GM12878 (cell line): ENCODE data around the gene SLC16A6. TPM values are rescaled to one million over a fixed set of nuclear protein-coding genes. Genes with fewer than 3 reads are reported as not detected.

Experiments
- ATAC-seq: fragments of 200-7000 bp; cut with Tn5 transposase; 3 replicates; pipeline ENCODE4 v1.9.1; 2020; ENCODE audit warnings: mild to moderate bottlenecking, moderate library complexity
- BruUV-seq: library from RNA; stranded (reverse); fragments of 400-500 nt; replicated peaks from 2 replicates; lab custom pipeline; 2021; lab: Mats Ljungman, UMichigan
- CTCF ChIA-PET: fragments of 300-600 bp; sonication (Branson Sonifier 250); formaldehyde crosslinking; extraction: SDS; loops from one replicate; lab custom pipeline; 2021; ENCODE audit warnings: inconsistent platforms; lab: Yijun Ruan, JAX
- POLR2A ChIA-PET: fragments of 350-600 bp; formaldehyde crosslinking; extraction: SDS; loops from one replicate; lab custom pipeline; 2021; ENCODE audit warnings: inconsistent platforms; lab: Charles Lee
- RAD21 ChIA-PET: fragments of 300-600 bp; sonication (Branson Sonifier 250); formaldehyde crosslinking; loops from one replicate; lab custom pipeline; 2023; ENCODE audit warnings: antibody characterized with exemption; ENCODE audit not compliant: unreplicated experiment; lab: Charles Lee
- SMC1A ChIA-PET: fragments of 300-600 bp; sonication (Branson Sonifier 250); formaldehyde crosslinking; loops from one replicate; lab custom pipeline; 2023; ENCODE audit not compliant: unreplicated experiment, uncharacterized antibody; lab: Charles Lee
- DNase-seq: peaks from one replicate; pipeline ENCODE4 v3.0.0-alpha.2; 2011; ENCODE audit warnings: low read depth, low spot score
- FAIRE-seq: peaks from 3 replicates; lab custom pipeline; 2011; peaks lifted over from hg19 to GRCh38; lab: Jason Lieb, UNC
- H2AFZ ChIP-seq: 2 replicates; pipeline ENCODE4 v1.6.0; 2011; ENCODE audit warnings: low read depth, low read length, control low read depth; ENCODE audit not compliant: control insufficient read depth
- H3K27ac ChIP-seq: 2 replicates; pipeline ENCODE4 v1.5.1; 2011; ENCODE audit warnings: control low read depth; ENCODE audit not compliant: control insufficient read depth, insufficient read depth
- H3K27me3 ChIP-seq, 2 experiments: replicated peaks in 1 of 2; 2 replicates each; pipeline versions ENCODE4 v1.6.0 to v1.6.1; 2011; ENCODE audit warnings: low read length in 1 of 2; ENCODE audit not compliant: control insufficient read depth in 2 of 2, insufficient read depth in 2 of 2
- H3K36me3 ChIP-seq, 2 experiments: 2 replicates each; pipeline ENCODE4 v1.5.1; 2011; ENCODE audit warnings: low read length in 1 of 2; ENCODE audit not compliant: control insufficient read depth in 2 of 2, insufficient read depth in 2 of 2
- H3K4me1 ChIP-seq: 2 replicates; pipeline ENCODE4 v1.6.1; 2011; ENCODE audit warnings: mild to moderate bottlenecking, low read length, moderate library complexity, mixed read lengths; ENCODE audit not compliant: control insufficient read depth, insufficient read depth
- H3K4me2 ChIP-seq: 2 replicates; pipeline ENCODE4 v1.6.0; 2011; ENCODE audit warnings: control low read depth; ENCODE audit not compliant: control insufficient read depth, insufficient read depth
- H3K4me3 ChIP-seq: fragments of 200-600 bp; sonication (generic); 2 replicates; pipeline ENCODE4 v1.5.1; 2016
- H3K79me2 ChIP-seq: 2 replicates; pipeline ENCODE4 v1.6.0; 2011; ENCODE audit warnings: low read length; ENCODE audit not compliant: control insufficient read depth, insufficient read depth
- H3K9ac ChIP-seq: 2 replicates; pipeline ENCODE4 v1.8.0; 2011; ENCODE audit warnings: low read length, control low read depth, mixed read lengths; ENCODE audit not compliant: control insufficient read depth, insufficient read depth
- H3K9me3 ChIP-seq: replicated peaks from 3 replicates; pipeline ENCODE4 v1.5.1; 2011; ENCODE audit warnings: mild to moderate bottlenecking, low read length; ENCODE audit not compliant: control insufficient read depth, insufficient read depth
- H4K20me1 ChIP-seq: 2 replicates; pipeline ENCODE4 v1.6.0; 2011; ENCODE audit not compliant: control insufficient read depth, insufficient read depth
- BCL11A ChIP-seq: IDR thresholded peaks from 2 replicates; pipeline ENCODE4 v1.6.1; 2011; ENCODE audit warnings: low read depth, low read length
- CTCF ChIP-seq, 3 experiments: IDR thresholded peaks in 2 of 3; conservative IDR thresholded peaks in 1 of 3; 2 replicates each; pipeline ENCODE4 v1.5.1; 2011; ENCODE audit warnings: low read depth in 3 of 3, low read length in 3 of 3, mild to moderate bottlenecking in 3 of 3, control low read depth in 2 of 3, moderate library complexity in 2 of 3, inconsistent platforms in 1 of 3, mixed read lengths in 1 of 3; ENCODE audit not compliant: control insufficient read depth in 2 of 3, insufficient read depth in 1 of 3; ENCODE audit errors: extremely low read depth in 1 of 3
- DPF2 ChIP-seq: fragments of 450-650 bp; IDR thresholded peaks from 2 replicates; pipeline ENCODE4 v1.6.1; 2017; ENCODE audit warnings: mild to moderate bottlenecking
- IKZF2 ChIP-seq, 2 experiments: fragments of 450-650 bp; IDR thresholded peaks; 2 replicates each; pipeline ENCODE4 v1.6.1; 2017; ENCODE audit warnings: mild to moderate bottlenecking in 2 of 2, moderate library complexity in 2 of 2
- IRF5 ChIP-seq: fragments of 450-650 bp; IDR thresholded peaks from 2 replicates; pipeline ENCODE4 v1.6.1; 2017; ENCODE audit warnings: borderline replicate concordance
- MYC ChIP-seq: IDR thresholded peaks from 2 replicates; pipeline ENCODE4 v1.6.1; 2011; ENCODE audit warnings: mild to moderate bottlenecking, low read length, moderate library complexity, inconsistent platforms; ENCODE audit not compliant: insufficient read depth, insufficient replicate concordance, insufficient read length, severe bottlenecking
- NFYB ChIP-seq: IDR thresholded peaks from 2 replicates; pipeline ENCODE4 v1.6.1; 2011; ENCODE audit warnings: low read depth, mild to moderate bottlenecking, low read length, improper control_type of control experiment, moderate library complexity; ENCODE audit not compliant: insufficient read depth
- ZSCAN29 ChIP-seq: fragments of 450-650 bp; IDR thresholded peaks from 2 replicates; pipeline ENCODE4 v1.6.1; 2017; ENCODE audit warnings: mild to moderate bottlenecking, moderate library complexity
- WGBS: methylation state at CpG from one replicate; pipeline ENCODE4 v1.1.6; 2016; ENCODE audit warnings: low lambda C conversion rate; ENCODE audit not compliant: insufficient replicate concordance, insufficient coverage; ENCODE audit errors: missing lambda C conversion rate; 5-methylcytosine and 5-hydroxymethylcytosine counted together
- in situ Hi-C: fragments of 300-500 bp; cut with MboI; formaldehyde crosslinking; loops from 9 replicates; pipeline ENCODE4 v1.14.3; 2018; ENCODE audit warnings: mixed read lengths
- intact Hi-C: fragments of 100-400 bp; cut with micrococcal nuclease; formaldehyde crosslinking; loops from one replicate; pipeline ENCODE4 v1.14.2; 2022; ENCODE audit not compliant: unreplicated experiment
- polyA plus RNA-seq, 11 experiments: library from polyadenylated mRNA; depleted of rRNA in 4 of 11; unstranded in 6 of 11; stranded (reverse) in 5 of 11; fragments of >200 nt; fragmentation: Nextera tagmentation in 4 of 11; fragmentation: Illumina TruSeq in 1 of 11; extraction: Ambion mirVana in 4 of 11; extraction: Trizol in 1 of 11; gene quantifications; 1 replicate in 1 of 11; 2 replicates in 10 of 11; pipeline versions ENCODE4 v1.2.1 to v1.2.3, GENCODE V29; 2011 to 2016; ENCODE audit warnings: inconsistent platforms in 2 of 11, missing spikeins in 2 of 11, low read depth in 1 of 11
- total RNA-seq, 4 experiments: library from RNA; depleted of rRNA in 3 of 4; stranded (reverse); fragments of >200 nt in 3 of 4; fragmentation: Illumina TruSeq in 1 of 4; extraction: Trizol in 1 of 4; gene quantifications; 2 replicates each; pipeline versions ENCODE4 v1.2.1 to v1.2.3, GENCODE V29; 2013 to 2021

Gene SLC16A6
- total and polyA plus RNA-seq, 10 of the 15 experiments (the other 5 are each of a cell fraction or from before 2014, with no cell fraction given): 2.4 to 8.8 (median 6.0) TPM

- no peak for TF ChIP-seq IKZF2 (IDR thresholded peaks at IDR 0.05)
- in situ Hi-C loops (no loop called here), intact Hi-C loops (no loop called here)
- DNase-seq (no peak), FAIRE-seq (no peak), ATAC-seq (no peak)
- Histone ChIP-seq H3K4me3 (no peak overlapping the region), H3K4me2 (no peak overlapping the region), H3K9me3 (no peaks in the 10 kb centered on the region), H3K36me3 (no peaks in the 10 kb centered on the region), H4K20me1 (no peaks in the 10 kb centered on the region), H3K27ac (no peak overlapping the region), H3K4me1 (no peaks in the 10 kb centered on the region), H2AFZ (no peak overlapping the region), H3K27me3 (no peaks in the 10 kb centered on the region), H3K9ac (no peak overlapping the region), H3K79me2 (no peaks in the 10 kb centered on the region)
- ChIA-PET POLR2A (no interaction called here), CTCF (interaction anchor here (0.6 to 3.1 kb wide), 3 partner anchors 11 to 225 kb away, joined by 3 to 9 read pairs (median 3); no protein-coding TSS in a partner anchor), RAD21 (no interaction called here), SMC1A (no interaction called here)
- 93% methylated on average over 6 of the region's 6 CpGs for WGBS
- BruUV-seq: no TSS peak
These were observed 13.8 kb upstream of the SLC16A6 start for GRCh38 chr17:68304706-68305105.

GRCh38 chr17:68302666-68303065 lies 11.7 kb upstream of the SLC16A6 start:
- no peak for FAIRE-seq
- ChIA-PET POLR2A (no interaction called here), CTCF (interaction anchor here (3.1 kb wide), 1 partner anchor 96 kb away, joined by 9 read pairs; no protein-coding TSS in a partner anchor), SMC1A (no interaction called here), RAD21 (no interaction called here)
- no peak overlapping the region for H3K9ac ChIP-seq
- H3K27me3 ChIP-seq: no peaks in the 10 kb centered on the region
- BruUV-seq: no TSS peak
- WGBS: 36% methylated on average over 4 of the region's 4 CpGs
- in situ Hi-C loops (no loop called here), intact Hi-C loops (no loop called here)
- no peaks in the 10 kb centered on the region for H3K4me1 ChIP-seq
- no peaks in the 10 kb centered on the region for H4K20me1 ChIP-seq
- no peaks in the 10 kb centered on the region for H3K9me3 ChIP-seq
- no peak overlapping the region for H3K4me2 ChIP-seq
- no peak for DNase-seq
- no peaks in the 10 kb centered on the region for H3K79me2 ChIP-seq
- no peak for ATAC-seq
- no peak overlapping the region for H2AFZ ChIP-seq
- no peak overlapping the region for H3K27ac ChIP-seq
- TF ChIP-seq MYC: no peak
- no peak for TF ChIP-seq ZSCAN29
- TF ChIP-seq IRF5: no peak
- no peak for TF ChIP-seq CTCF (IDR thresholded peaks at IDR 0.05 in 2 of 3, conservative IDR thresholded peaks at IDR 0.05 in 1 of 3; ENCODE audit: control insufficient read depth in 2 of 3, extremely low read depth in 1 of 3, insufficient read depth in 1 of 3, low read depth in 3 of 3, low read length in 3 of 3)
- no peak for TF ChIP-seq BCL11A
- TF ChIP-seq DPF2: no peak
- no peak for TF ChIP-seq NFYB
- H3K36me3 ChIP-seq: no peaks in the 10 kb centered on the region
- H3K4me3 ChIP-seq: no peak overlapping the region
